Mucosa of gallbladder (tissue), 1 donor: ENCODE results near the gene SLC38A5. TPM values are rescaled to one million over a fixed set of nuclear protein-coding genes. Genes with fewer than 3 reads are reported as not detected.
"Not testable (repeated sequence)": the region's sequence is repeated elsewhere in the genome, so short reads cannot be mapped to it uniquely, and the experiment has no call there.

Experiments used
- DNase-seq: peaks from one replicate; pipeline ENCODE4 v3.0.0-alpha.2; 2020; ENCODE audit warnings: low spot score
- total RNA-seq: library from RNA; stranded (reverse); gene quantifications from one replicate; pipeline ENCODE4 v1.2.1, GENCODE V29; 2021
- donor health status: DM: no; HTN: no; CAD: no.

The SLC38A5 gene
- total RNA-seq, 1 donor from 2014 or later = 3.8 TPM

- no peak for DNase-seq
Measured at GRCh38 chrX:48468693-48469691, 1.1 kb downstream of the SLC38A5 start.

- no peak for DNase-seq
Measured at GRCh38 chrX:48468247-48468671, 1.8 kb downstream of the SLC38A5 start.

- DNase-seq = no peak
Measured at GRCh38 chrX:48467281-48467761, 2.7 kb downstream of the SLC38A5 start.

GRCh38 chrX:48466696-48467095 lies 3.4 kb downstream of the SLC38A5 start:
- DNase-seq = no peak

GRCh38 chrX:48465336-48465933 lies 4.6 kb downstream of the SLC38A5 start:
- DNase-seq = no peak

- DNase-seq = no peak
Measured at GRCh38 chrX:48461830-48462229, 8.2 kb downstream of the SLC38A5 start.

- no peak for DNase-seq
Measured at GRCh38 chrX:48460606-48461005, 9.5 kb downstream of the SLC38A5 start.

- DNase-seq = no peak
Measured at GRCh38 chrX:48460031-48460430, 10.0 kb downstream of the SLC38A5 start.

GRCh38 chrX:48459483-48459882 lies 10.6 kb downstream of the SLC38A5 start:
- no peak for DNase-seq

GRCh38 chrX:48458711-48459110 lies 11.3 kb downstream of the SLC38A5 start:
- no peak for DNase-seq

GRCh38 chrX:48456628-48457331 lies 13.3 kb downstream of the SLC38A5 start:
- DNase-seq = no peak

GRCh38 chrX:48451708-48452107 lies 18.4 kb downstream of the SLC38A5 start:
- DNase-seq = no peak

- no peak for DNase-seq
Measured at GRCh38 chrX:48450076-48450475, 20.0 kb downstream of the SLC38A5 start.

- DNase-seq = not testable (repeated sequence)
Measured at GRCh38 chrX:48447201-48447600, 22.9 kb downstream of the SLC38A5 start.

- DNase-seq = not testable (repeated sequence)
Measured at GRCh38 chrX:48433713-48434112, 36.3 kb downstream of the SLC38A5 start.

- DNase-seq = not testable (repeated sequence)
Measured at GRCh38 chrX:48430166-48430565, 39.9 kb downstream of the SLC38A5 start.

- DNase-seq = not testable (repeated sequence)
Measured at GRCh38 chrX:48429606-48430005, 40.5 kb downstream of the SLC38A5 start.

- DNase-seq = not testable (repeated sequence)
Measured at GRCh38 chrX:48427027-48427716, 42.9 kb downstream of the SLC38A5 start.

- not testable (repeated sequence) for DNase-seq
Measured at GRCh38 chrX:48411860-48412259, 58.2 kb downstream of the SLC38A5 start, which contains the start of gene SSX4B. TSS of gene SSX4B (minus strand) at chrX:48411960. CDS start at chrX:48411372, 588 bp downstream.
